RWPE1 (cell line): Measurements from ENCODE around the gene KLF9.
A peak's percentile ranks its signal among the peaks of the same experiment; 100 is the strongest.

Experiments
- CTCF ChIA-PET: fragments of 350-600 bp; sonication (Branson Sonifier 250); formaldehyde crosslinking; extraction: SDS; loops from one replicate; lab custom pipeline; 2021; lab: Yijun Ruan, JAX
- POLR2A ChIA-PET: fragments of 400-600 bp; formaldehyde crosslinking; extraction: SDS; loops from one replicate; lab custom pipeline; 2020; ENCODE audit warnings: antibody characterized with exemption; ENCODE audit not compliant: low non-redundant PET; lab: Yijun Ruan, JAX
- DNase-seq: peaks from one replicate; pipeline ENCODE4 v3.0.0; 2012; ENCODE audit warnings: low spot score
- H3K27ac ChIP-seq: fragments of 450-650 bp; 2 replicates; pipeline ENCODE4 v1.5.1; 2017
- CTCF ChIP-seq: fragments of 450-650 bp; conservative IDR thresholded peaks from 2 replicates; pipeline ENCODE4 v1.5.1; 2017; ENCODE audit warnings: low read depth, mild to moderate bottlenecking

Gene KLF9

GRCh38 chr9:70419556-70420440 is 5.3 kb upstream of the KLF9 start:
- TF ChIP-seq CTCF, result no peak
- H3K27ac ChIP-seq, result peak overlapping the region; percentile 100
- POLR2A ChIA-PET, result interaction anchor here (0.6 to 2.3 kb wide), 5 partner anchors 9 to 182 kb away, joined by 3 to 9 read pairs (median 3); no protein-coding TSS in a partner anchor
- peak; percentile 99 for DNase-seq
- CTCF ChIA-PET, result interaction anchor here (0.6 to 1.8 kb wide), 6 partner anchors 8 to 183 kb away, joined by 3 to 7 read pairs (median 4); no protein-coding TSS in a partner anchor

- DNase-seq, result peak; percentile 96
- POLR2A ChIA-PET, result interaction anchor here (0.6 to 2.3 kb wide), 6 partner anchors 18 to 1989 kb away, joined by 3 to 9 read pairs (median 3); no protein-coding TSS in a partner anchor
- H3K27ac ChIP-seq, result peak overlapping the region; percentile 100
Observed at GRCh38 chr9:70418822-70419555, 4.5 kb upstream of the KLF9 start.

GRCh38 chr9:70415476-70415875 is 1.0 kb upstream of the KLF9 start:
- CTCF ChIA-PET, result interaction anchor here (0.7 to 1.5 kb wide), 2 partner anchors 187 to 1473 kb away, joined by 4 to 6 read pairs; no protein-coding TSS in a partner anchor

More at GRCh38 chr9:70418822-70419555, 4.5 kb upstream of the KLF9 start:
- TF ChIP-seq CTCF, result no peak
- CTCF ChIA-PET, result interaction anchor here (0.5 to 1.5 kb wide), 6 partner anchors 9 to 333 kb away, joined by 3 to 5 read pairs (median 4); no protein-coding TSS in a partner anchor

GRCh38 chr9:70415041-70415440 is 584 bp upstream of the KLF9 start:
- ChIA-PET POLR2A (no interaction called here), CTCF (interaction anchor here (1.5 kb wide), 1 partner anchor 188 kb away, joined by 6 read pairs; no protein-coding TSS in a partner anchor)
- H3K27ac ChIP-seq, result peak overlapping the region; percentile 73; the same call in 1 of the 2 replicates
- TF ChIP-seq CTCF, result no peak
- DNase-seq, result no peak

More at GRCh38 chr9:70415476-70415875, 1.0 kb upstream of the KLF9 start:
- TF ChIP-seq CTCF, result no peak
- no peak for DNase-seq
- POLR2A ChIA-PET, result no interaction called here
- H3K27ac ChIP-seq, result peak overlapping the region; percentile 73

GRCh38 chr9:70413464-70413798 is 1.0 kb downstream of the KLF9 start:
- peak overlapping the region; percentile 99 for H3K27ac ChIP-seq
- POLR2A ChIA-PET, result no interaction called here
- DNase-seq, result peak; percentile 54
- no peak for TF ChIP-seq CTCF
- CTCF ChIA-PET, result interaction anchor here (0.7 kb wide), 1 partner anchor 114 kb away, joined by 3 read pairs; no protein-coding TSS in a partner anchor

- peak; percentile 77 for DNase-seq
- H3K27ac ChIP-seq, result peak overlapping the region; percentile 99
- ChIA-PET POLR2A (no interaction called here), CTCF (interaction anchor here (0.5 kb wide), 1 partner anchor 496 kb away, joined by 3 read pairs; no protein-coding TSS in a partner anchor)
- TF ChIP-seq CTCF, result no peak
Observed at GRCh38 chr9:70412832-70413463, 1.5 kb downstream of the KLF9 start.
